ENCODE results near the gene MUC21.

Gene MUC21

DNA sequence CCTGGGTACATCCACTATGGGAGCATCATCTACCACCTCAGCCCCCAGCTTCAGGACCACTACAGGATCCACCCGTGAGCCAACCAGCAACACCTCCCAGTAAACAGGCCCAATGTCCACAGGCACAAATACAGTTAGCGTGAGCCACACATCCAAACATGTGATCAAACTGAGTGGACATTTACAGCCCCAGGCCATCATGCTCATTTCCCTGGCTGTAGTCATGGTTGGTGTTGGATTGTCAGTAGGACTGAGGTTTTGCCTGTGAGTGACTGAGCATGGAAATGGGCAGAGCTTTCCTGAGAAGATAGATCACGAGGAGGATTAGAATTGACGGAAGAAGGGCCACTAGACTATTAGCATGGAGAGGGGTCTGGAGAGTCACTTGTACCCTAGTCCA, 10.7 kb upstream of the MUC21 start:
- FAIRE-seq (peak; percentile 36), DNase-seq (ENCODE audit: insufficient read length) (no peak)
- TF ChIP-seq POLR2AphosphoS5 (IDR thresholded peaks at IDR 0.05; ENCODE audit: low read depth, low read length) (no peak), TAF1 (IDR thresholded peaks at IDR 0.05; ENCODE audit: borderline replicate concordance, low read depth, low read length) (no peak), POLR2A (IDR thresholded peaks at IDR 0.05; ENCODE audit: low read depth, low read length) (no peak)

DNA sequence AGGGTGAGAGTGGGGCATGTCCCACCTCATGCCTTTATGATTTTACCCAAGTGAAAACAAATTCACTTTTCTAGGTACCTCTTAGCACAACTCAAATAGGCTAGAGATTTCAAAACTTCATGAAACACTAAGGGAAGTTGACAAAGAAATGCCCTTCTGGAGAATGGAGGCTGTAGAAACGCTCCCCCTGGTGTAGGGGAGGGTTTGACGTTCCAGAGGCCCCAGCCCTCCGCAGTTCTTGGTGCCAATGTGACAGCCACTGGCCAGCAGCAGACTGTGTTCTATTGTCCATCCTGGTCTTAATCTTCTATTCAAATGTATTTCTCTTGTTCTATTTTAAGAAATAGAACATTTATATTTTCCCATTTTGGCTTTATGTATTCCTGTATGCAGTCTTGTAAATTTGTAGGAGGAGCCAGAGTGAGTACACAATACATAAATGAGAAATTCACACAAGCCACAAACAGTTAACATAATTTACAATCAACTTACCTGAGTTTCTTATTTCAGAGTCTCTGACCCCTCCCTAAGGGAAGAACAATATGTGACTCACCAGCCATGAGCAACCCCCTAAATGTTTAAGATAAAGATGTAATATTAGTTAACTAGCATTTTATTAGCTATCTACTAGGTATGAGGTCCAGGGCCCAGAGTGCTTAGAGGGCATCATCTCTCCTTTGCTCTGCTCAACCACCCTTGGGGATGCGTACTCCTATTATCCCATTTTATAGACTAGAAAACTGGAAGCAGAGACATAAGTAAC, 8.8 kb upstream of the MUC21 start:
- DNase-seq (ENCODE audit: insufficient read length) (no peak), FAIRE-seq (no peak)
- TF ChIP-seq POLR2AphosphoS5 (IDR thresholded peaks at IDR 0.05; ENCODE audit: low read depth, low read length) (no peak), TAF1 (IDR thresholded peaks at IDR 0.05; ENCODE audit: borderline replicate concordance, low read depth, low read length) (no peak), POLR2A (IDR thresholded peaks at IDR 0.05; ENCODE audit: low read depth, low read length) (no peak)

DNA sequence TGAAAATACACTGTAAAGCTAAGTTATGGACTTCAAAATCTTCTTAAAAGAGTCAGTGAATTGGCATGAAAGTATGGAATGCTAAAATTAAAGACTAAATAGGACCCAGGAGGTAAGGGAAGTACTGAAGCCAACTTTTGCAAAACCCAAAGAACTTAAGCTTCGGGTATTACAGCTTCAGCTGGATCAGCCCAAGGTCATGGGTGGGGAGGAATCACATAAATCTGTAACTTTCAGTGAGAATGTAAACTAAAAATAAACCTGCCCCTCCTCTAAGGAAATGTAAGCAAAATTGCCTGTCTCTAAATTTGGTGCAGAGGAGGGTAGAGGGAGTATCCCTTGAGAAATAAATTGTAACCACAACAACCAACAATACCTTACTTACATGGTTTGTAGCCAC, 4.4 kb upstream of the MUC21 start:
- DNase-seq (ENCODE audit: insufficient read length), result no peak
- TF ChIP-seq POLR2AphosphoS5 (IDR thresholded peaks at IDR 0.05; ENCODE audit: low read depth, low read length) (no peak), POLR2A (IDR thresholded peaks at IDR 0.05; ENCODE audit: low read depth, low read length) (no peak), TAF1 (IDR thresholded peaks at IDR 0.05; ENCODE audit: borderline replicate concordance, low read depth, low read length) (no peak)
- no peak for FAIRE-seq

DNA sequence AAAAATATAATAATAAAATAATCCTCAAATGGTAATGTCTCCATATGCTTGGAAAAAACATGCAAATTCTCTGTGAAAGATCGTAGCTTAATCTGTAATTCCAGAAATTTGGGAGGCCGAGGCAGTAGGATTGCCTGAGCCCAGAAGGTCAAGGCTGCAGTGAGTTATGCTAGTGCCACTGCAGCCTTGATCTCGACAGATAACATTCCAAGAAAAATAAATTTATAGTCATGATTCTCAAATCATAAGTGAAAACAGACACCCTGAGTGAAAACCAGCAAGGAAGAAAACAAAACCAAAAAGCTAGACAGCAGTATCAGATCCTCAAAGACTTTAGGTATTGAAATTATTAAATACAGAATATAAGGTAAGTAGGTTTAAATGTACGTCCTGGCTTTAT, 3.8 kb upstream of the MUC21 start:
- TF ChIP-seq POLR2A (IDR thresholded peaks at IDR 0.05; ENCODE audit: low read depth, low read length) (no peak), POLR2AphosphoS5 (IDR thresholded peaks at IDR 0.05; ENCODE audit: low read depth, low read length) (no peak), TAF1 (IDR thresholded peaks at IDR 0.05; ENCODE audit: borderline replicate concordance, low read depth, low read length) (no peak)
- no peak for DNase-seq (ENCODE audit: insufficient read length)
- no peak for FAIRE-seq

DNA sequence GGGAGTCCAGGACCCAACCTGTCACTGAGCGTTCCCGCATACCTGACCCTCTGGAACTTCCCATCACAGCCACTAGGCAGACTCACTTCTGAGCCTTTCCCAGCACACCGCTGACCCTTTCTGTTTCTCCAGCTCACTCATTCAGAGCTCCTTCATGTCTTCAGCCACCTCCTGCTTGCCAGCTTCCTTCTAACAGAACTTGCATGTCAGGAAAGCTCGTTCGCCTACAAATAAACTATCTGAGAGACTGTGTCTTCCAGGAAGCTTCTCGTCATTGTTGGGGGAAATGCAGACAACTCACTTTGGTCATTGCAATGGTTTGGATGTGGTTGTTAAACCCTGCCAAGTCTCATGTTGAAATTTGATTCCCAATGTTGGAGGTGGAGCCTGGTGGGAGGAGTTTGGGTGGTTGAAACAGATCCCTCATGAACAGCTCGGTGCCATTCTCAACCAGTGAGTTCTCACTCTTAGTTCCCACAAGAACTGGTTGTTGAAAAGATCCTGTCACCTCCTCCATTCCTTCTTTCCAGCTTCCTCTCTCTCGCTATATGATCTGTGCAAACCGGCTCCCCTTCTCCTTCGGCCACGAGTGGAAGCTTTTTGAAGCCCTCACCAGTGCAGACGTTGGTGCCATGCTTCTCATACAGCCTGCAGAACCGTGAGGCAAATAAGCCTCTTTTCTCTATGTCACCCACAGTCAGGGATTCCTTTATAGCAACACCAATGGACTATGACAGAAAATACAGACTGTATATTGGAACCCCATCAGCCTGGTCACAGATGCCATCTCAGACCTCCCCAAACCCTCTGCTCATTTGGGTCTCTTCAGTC, 1.4 kb upstream of the MUC21 start:
- no peak for TF ChIP-seq TAF1 (IDR thresholded peaks at IDR 0.05; ENCODE audit: borderline replicate concordance, low read depth, low read length)
- TF ChIP-seq POLR2A (IDR thresholded peaks at IDR 0.05; ENCODE audit: low read depth, low read length), result no peak
- TF ChIP-seq POLR2AphosphoS5 (IDR thresholded peaks at IDR 0.05; ENCODE audit: low read depth, low read length), result no peak
- FAIRE-seq, result no peak
- DNase-seq (ENCODE audit: insufficient read length), result no peak

DNA sequence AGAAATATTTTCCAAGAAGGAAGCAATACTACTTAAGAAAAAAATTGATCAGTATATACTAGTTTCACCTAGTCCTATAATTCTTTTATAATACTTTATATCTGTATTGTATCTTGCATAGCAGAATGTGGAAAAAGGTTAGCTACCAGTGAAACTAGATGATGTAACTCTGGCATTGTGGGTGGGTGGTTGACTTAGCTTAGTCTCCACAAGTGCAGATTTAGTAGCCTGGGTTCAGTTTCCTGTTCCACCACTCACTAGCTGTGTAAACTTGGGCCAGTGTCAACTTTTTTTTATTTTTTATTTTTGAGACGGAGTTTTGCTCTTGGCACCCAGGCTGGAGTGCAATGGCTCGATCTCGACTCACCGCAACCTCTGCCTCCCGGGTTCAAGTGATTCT, 2.0 kb downstream of the MUC21 start:
- no peak for FAIRE-seq
- TF ChIP-seq POLR2A (IDR thresholded peaks at IDR 0.05; ENCODE audit: low read depth, low read length) (no peak), TAF1 (IDR thresholded peaks at IDR 0.05; ENCODE audit: borderline replicate concordance, low read depth, low read length) (no peak), POLR2AphosphoS5 (IDR thresholded peaks at IDR 0.05; ENCODE audit: low read depth, low read length) (no peak)

DNA sequence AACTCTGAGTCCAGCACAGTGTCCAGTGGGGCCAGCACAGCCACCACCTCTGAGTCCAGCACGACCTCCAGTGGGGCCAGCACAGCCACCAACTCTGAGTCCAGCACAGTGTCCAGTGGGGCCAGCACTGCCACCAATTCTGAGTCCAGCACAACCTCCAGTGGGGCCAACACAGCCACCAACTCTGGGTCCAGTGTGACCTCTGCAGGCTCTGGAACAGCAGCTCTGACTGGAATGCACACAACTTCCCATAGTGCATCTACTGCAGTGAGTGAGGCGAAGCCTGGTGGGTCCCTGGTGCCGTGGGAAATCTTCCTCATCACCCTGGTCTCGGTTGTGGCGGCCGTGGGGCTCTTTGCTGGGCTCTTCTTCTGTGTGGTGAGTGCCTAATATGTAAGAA, 3.8 kb downstream of the MUC21 start:
- TF ChIP-seq POLR2AphosphoS5 (IDR thresholded peaks at IDR 0.05; ENCODE audit: low read depth, low read length), result no peak
- TF ChIP-seq TAF1 (IDR thresholded peaks at IDR 0.05; ENCODE audit: borderline replicate concordance, low read depth, low read length), result no peak
- TF ChIP-seq POLR2A (IDR thresholded peaks at IDR 0.05; ENCODE audit: low read depth, low read length), result no peak
- DNase-seq (ENCODE audit: insufficient read length) (no peak), FAIRE-seq (no peak)

More for the DNA sequence above, 2.0 kb downstream of the MUC21 start:
- no peak for DNase-seq (ENCODE audit: insufficient read length)

DNA sequence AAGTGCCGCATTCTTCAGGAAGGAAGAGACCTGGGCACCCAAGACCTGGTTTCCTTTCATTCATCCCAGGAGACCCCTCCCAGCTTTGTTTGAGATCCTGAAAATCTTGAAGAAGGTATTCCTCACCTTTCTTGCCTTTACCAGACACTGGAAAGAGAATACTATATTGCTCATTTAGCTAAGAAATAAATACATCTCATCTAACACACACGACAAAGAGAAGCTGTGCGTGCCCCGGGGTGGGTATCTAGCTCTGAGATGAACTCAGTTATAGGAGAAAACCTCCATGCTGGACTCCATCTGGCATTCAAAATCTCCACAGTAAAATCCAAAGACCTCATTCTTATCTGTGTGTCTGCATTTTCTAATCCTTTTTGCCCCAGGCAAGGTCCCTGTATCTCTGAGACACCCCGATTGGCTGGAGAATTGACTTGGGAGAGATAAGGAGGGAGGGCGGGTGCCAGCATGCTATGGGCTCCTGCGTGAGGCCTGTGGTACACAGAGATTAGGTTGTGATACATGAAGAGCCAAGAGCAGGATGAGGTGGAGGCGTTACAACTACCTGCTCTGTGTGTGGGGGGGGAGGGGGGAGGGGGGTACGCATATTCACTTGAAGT, 4.8 kb downstream of the MUC21 start:
- FAIRE-seq, result no peak
- TF ChIP-seq TAF1 (IDR thresholded peaks at IDR 0.05; ENCODE audit: borderline replicate concordance, low read depth, low read length), result no peak
- no peak for TF ChIP-seq POLR2A (IDR thresholded peaks at IDR 0.05; ENCODE audit: low read depth, low read length)
- no peak for TF ChIP-seq POLR2AphosphoS5 (IDR thresholded peaks at IDR 0.05; ENCODE audit: low read depth, low read length)
- DNase-seq (ENCODE audit: insufficient read length), result no peak

DNA sequence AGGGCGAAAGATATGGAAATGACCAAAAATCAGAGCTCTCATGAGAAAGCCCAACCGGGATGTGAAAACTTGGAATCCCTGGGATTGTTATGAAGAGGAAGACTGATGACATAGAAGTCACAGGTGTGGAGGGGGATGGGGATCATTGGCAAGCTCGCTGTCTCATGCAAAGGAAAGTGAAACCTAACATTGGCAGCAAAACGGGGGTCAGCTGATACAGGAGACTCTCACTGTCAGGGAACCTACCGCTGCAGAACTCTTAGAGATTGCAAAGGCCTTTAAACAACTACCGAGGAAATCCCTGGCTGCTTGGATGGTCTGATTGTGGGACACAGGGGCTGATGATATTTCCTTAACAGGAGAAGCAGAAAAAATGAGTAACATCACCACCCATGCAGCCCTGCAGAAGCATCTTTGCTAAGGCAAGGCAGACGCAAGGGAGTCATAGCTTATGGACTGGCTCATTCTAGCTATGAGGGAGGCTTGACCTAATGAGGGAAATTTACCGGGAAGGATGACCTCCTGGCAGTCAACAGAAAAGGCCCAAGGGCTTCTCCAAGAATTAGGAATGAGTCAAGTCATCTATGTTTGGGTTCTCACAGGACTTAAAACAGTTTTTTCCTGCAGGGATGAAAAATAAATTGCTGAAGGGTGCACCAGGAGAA, 7.0 kb downstream of the MUC21 start:
- DNase-seq (ENCODE audit: insufficient read length) (peak; percentile 34), FAIRE-seq (peak; percentile 54)
- no peak for TF ChIP-seq TAF1 (IDR thresholded peaks at IDR 0.05; ENCODE audit: borderline replicate concordance, low read depth, low read length)
- no peak for TF ChIP-seq POLR2A (IDR thresholded peaks at IDR 0.05; ENCODE audit: low read depth, low read length)
- TF ChIP-seq POLR2AphosphoS5 (IDR thresholded peaks at IDR 0.05; ENCODE audit: low read depth, low read length), result no peak

DNA sequence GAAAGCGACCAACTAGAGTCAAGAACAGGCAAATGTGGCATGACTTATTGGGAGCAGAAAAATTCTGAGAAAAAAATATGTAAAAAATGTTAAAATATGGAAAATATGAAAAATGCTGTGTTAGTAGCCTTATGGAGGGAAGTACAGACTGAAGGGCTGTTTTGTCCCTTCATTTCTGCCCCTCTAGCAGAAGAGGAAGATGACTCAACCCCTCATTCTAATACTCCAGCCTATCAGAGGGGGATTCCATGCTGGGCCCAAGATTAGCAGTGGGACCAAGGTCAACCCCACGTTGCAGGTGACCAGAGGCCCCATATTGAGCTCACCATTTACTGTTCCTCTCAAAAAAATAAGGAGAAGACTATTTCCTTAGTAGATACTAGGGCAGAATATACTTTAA, 8.4 kb downstream of the MUC21 start:
- DNase-seq (ENCODE audit: insufficient read length) (no peak), FAIRE-seq (no peak)
- TF ChIP-seq POLR2AphosphoS5 (IDR thresholded peaks at IDR 0.05; ENCODE audit: low read depth, low read length) (no peak), TAF1 (IDR thresholded peaks at IDR 0.05; ENCODE audit: borderline replicate concordance, low read depth, low read length) (no peak), POLR2A (IDR thresholded peaks at IDR 0.05; ENCODE audit: low read depth, low read length) (no peak)

DNA sequence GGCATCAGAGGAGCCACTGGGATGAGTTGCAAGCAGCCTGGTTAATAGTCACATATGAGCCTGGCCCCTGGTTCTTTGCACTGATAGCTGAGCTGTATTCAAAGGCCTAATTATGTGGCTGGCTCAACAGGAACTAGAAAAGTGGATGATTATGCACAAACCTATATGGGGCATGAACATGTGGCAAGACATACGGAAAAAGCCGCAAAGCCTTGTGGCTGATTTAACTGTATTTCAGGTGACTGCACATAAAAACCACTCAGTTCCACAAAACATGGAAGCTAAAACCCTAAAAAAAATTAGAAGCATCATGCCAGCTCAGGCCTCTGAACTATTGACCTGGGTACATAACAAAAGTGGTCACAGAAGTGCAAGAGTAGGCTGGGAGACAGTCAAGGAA, 13.8 kb downstream of the MUC21 start:
- FAIRE-seq, result no peak
- TF ChIP-seq TAF1 (IDR thresholded peaks at IDR 0.05; ENCODE audit: borderline replicate concordance, low read depth, low read length), result no peak
- TF ChIP-seq POLR2A (IDR thresholded peaks at IDR 0.05; ENCODE audit: low read depth, low read length), result no peak
- TF ChIP-seq POLR2AphosphoS5 (IDR thresholded peaks at IDR 0.05; ENCODE audit: low read depth, low read length), result no peak
- DNase-seq (ENCODE audit: insufficient read length), result no peak
